ENCODE results near the gene TTC3.

GRCh38 chr21:37030864-37031263 is 42.2 kb upstream of the TTC3 start:
- TF ChIP-seq CTCF (conservative IDR thresholded peaks at IDR 0.05; ENCODE audit: low read depth, low read length) (no peak), EZH2 (IDR thresholded peaks at IDR 0.05; ENCODE audit: low read length, unreplicated experiment) (no peak), EZH2phosphoT487 (IDR thresholded peaks at IDR 0.05; ENCODE audit: borderline replicate concordance, low read length) (no peak)
